Hepatocyte (in vitro differentiated cells): Measurements from ENCODE around the gene VASH1.

ENCODE experiments used
- CTCF ChIP-seq: fragments of 200-600 bp; sonication (generic); IDR thresholded peaks from 2 replicates; pipeline ENCODE4 v1.5.1; 2016; ENCODE audit warnings: antibody characterized with exemption, mild to moderate bottlenecking; ENCODE audit not compliant: poor library complexity
- EZH2 ChIP-seq: fragments of 200-600 bp; sonication (generic); IDR thresholded peaks from 2 replicates; pipeline ENCODE4 v1.6.1; 2016; ENCODE audit warnings: antibody characterized with exemption, mild to moderate bottlenecking, borderline replicate concordance
- EZH2phosphoT487 ChIP-seq: fragments of 200-600 bp; sonication (generic); IDR thresholded peaks from one replicate; pipeline ENCODE4 v1.6.1; 2018; ENCODE audit warnings: antibody characterized with exemption, mild to moderate bottlenecking, low read depth, moderate library complexity; ENCODE audit not compliant: unreplicated experiment, severe bottlenecking

- TF ChIP-seq CTCF = no peak
- TF ChIP-seq EZH2 = no peak
- no peak for TF ChIP-seq EZH2phosphoT487
These were observed 51.4 kb downstream of the VASH1 start, which contains the start of gene ANGEL1 for GRCh38 chr14:76812422-76813383.
